OCI-LY1 (cell line): ENCODE results near the gene DDX10.
A peak's percentile ranks its signal among the peaks of the same experiment; 100 is the strongest.

Experiments
- H2AFZ ChIP-seq: fragments of 200-600 bp; sonication (generic), shearing (Covaris generic); 2 replicates; pipeline ENCODE4 v1.6.0; 2014; ENCODE audit warnings: antibody characterized with exemption, mild to moderate bottlenecking, low read length
- H3F3A ChIP-seq: fragments of 200-600 bp; sonication (generic), shearing (Covaris generic); 2 replicates; pipeline ENCODE4 v1.6.0; 2014; ENCODE audit warnings: mild to moderate bottlenecking, antibody characterized with exemption, low read length, moderate library complexity; ENCODE audit not compliant: insufficient read depth
- H3K27ac ChIP-seq: fragments of 200-600 bp; sonication (generic); 2 replicates; pipeline ENCODE4 v1.5.1; 2014; ENCODE audit warnings: low read length, mixed run types, mild to moderate bottlenecking, low read depth; ENCODE audit not compliant: poor library complexity, severe bottlenecking
- H3K27me3 ChIP-seq: fragments of 200-600 bp; sonication (generic); 2 replicates; pipeline ENCODE4 v1.6.0; 2014; ENCODE audit warnings: antibody characterized with exemption, mild to moderate bottlenecking, low read length, moderate library complexity; ENCODE audit not compliant: insufficient read depth
- H3K36me3 ChIP-seq: fragments of 200-600 bp; sonication (generic); 2 replicates; pipeline ENCODE4 v1.6.1; 2014; ENCODE audit warnings: mild to moderate bottlenecking, antibody characterized with exemption, low read length, moderate library complexity, mixed read lengths; ENCODE audit not compliant: insufficient read depth
- H3K4me1 ChIP-seq: fragments of 200-600 bp; sonication (generic); 2 replicates; pipeline ENCODE4 v1.5.1; 2014; ENCODE audit warnings: mild to moderate bottlenecking, low read length, moderate library complexity; ENCODE audit not compliant: insufficient read depth, severe bottlenecking
- H3K4me2 ChIP-seq: fragments of 200-600 bp; sonication (generic), shearing (Covaris generic); 2 replicates; pipeline ENCODE4 v1.6.1; 2014; ENCODE audit warnings: low read length
- H3K4me3 ChIP-seq: fragments of 200-600 bp; sonication (generic); 2 replicates; pipeline ENCODE4 v1.5.1; 2014; ENCODE audit warnings: low read length, low read depth, mild to moderate bottlenecking, mixed read lengths; ENCODE audit not compliant: poor library complexity, severe bottlenecking
- H3K79me2 ChIP-seq: fragments of 200-600 bp; shearing (Covaris generic); 2 replicates; pipeline ENCODE4 v1.6.1; 2016; ENCODE audit warnings: mixed run types, low read length, mixed read lengths; ENCODE audit not compliant: insufficient read depth
- H3K9ac ChIP-seq: fragments of 200-600 bp; sonication (generic), shearing (Covaris generic); 2 replicates; pipeline ENCODE4 v1.6.1; 2014; ENCODE audit warnings: mild to moderate bottlenecking, low read length, mixed read lengths
- H3K9me2 ChIP-seq: fragments of 200-600 bp; sonication (generic), shearing (Covaris generic); 2 replicates; pipeline ENCODE4 v1.6.1; 2014; ENCODE audit warnings: low read depth, mild to moderate bottlenecking, low read length, mixed read lengths
- H3K9me3 ChIP-seq: fragments of 200-600 bp; shearing (Covaris generic); 2 replicates; pipeline ENCODE4 v1.6.1; 2014; ENCODE audit warnings: low read length, mixed read lengths
- H4K20me1 ChIP-seq: fragments of 200-600 bp; sonication (generic), shearing (Covaris generic); 2 replicates; pipeline ENCODE4 v1.6.0; 2016; ENCODE audit warnings: mild to moderate bottlenecking, low read length; ENCODE audit not compliant: insufficient read depth
- CTCF ChIP-seq: fragments of 200-600 bp; sonication (generic), shearing (Covaris generic); IDR thresholded peaks from 2 replicates; pipeline ENCODE4 v1.5.1; 2017; ENCODE audit warnings: mild to moderate bottlenecking, antibody characterized with exemption, low read length, moderate library complexity, mixed read lengths
- EZH2 ChIP-seq: fragments of 200-600 bp; sonication (generic), shearing (Covaris generic); IDR thresholded peaks from 2 replicates; pipeline ENCODE4 v1.8.0; 2017; ENCODE audit warnings: borderline replicate concordance, mixed run types, mild to moderate bottlenecking, antibody characterized with exemption, low read length, moderate library complexity, mixed read lengths

The DDX10 gene

GRCh38 chr11:108851781-108852180 is 186.9 kb downstream of the DDX10 start:
- H2AFZ ChIP-seq = no peak overlapping the region
- H3K4me2 ChIP-seq = no peak overlapping the region
- no peak overlapping the region for H3K4me3 ChIP-seq
- H3K9me3 ChIP-seq = no peaks in the 10 kb centered on the region
- no peaks in the 10 kb centered on the region for H3K79me2 ChIP-seq
- no peak overlapping the region for H3K9ac ChIP-seq
- H4K20me1 ChIP-seq = no peaks in the 10 kb centered on the region
- no peaks in the 10 kb centered on the region for H3F3A ChIP-seq
- no peaks in the 10 kb centered on the region for H3K27me3 ChIP-seq
- H3K27ac ChIP-seq = no peak overlapping the region
- H3K9me2 ChIP-seq = no peaks in the 10 kb centered on the region
- TF ChIP-seq CTCF = no peak
- TF ChIP-seq EZH2 = no peak
- H3K36me3 ChIP-seq = 0 out of 2 replicates have a peak, but pooled peaks cover 11% of the 10 kb centered on the region
- H3K4me1 ChIP-seq = peaks cover 26% of the 10 kb centered on the region

GRCh38 chr11:108852701-108853100 is 187.8 kb downstream of the DDX10 start:
- TF ChIP-seq CTCF = no peak
- no peak for TF ChIP-seq EZH2
- H3K4me1 ChIP-seq = peaks cover 26% of the 10 kb centered on the region
- H3K9me2 ChIP-seq = no peaks in the 10 kb centered on the region
- no peak overlapping the region for H3K27ac ChIP-seq
- H3K4me2 ChIP-seq = no peak overlapping the region
- no peaks in the 10 kb centered on the region for H3K9me3 ChIP-seq
- no peaks in the 10 kb centered on the region for H3K27me3 ChIP-seq
- H3K4me3 ChIP-seq = no peak overlapping the region
- no peaks in the 10 kb centered on the region for H3F3A ChIP-seq
- no peak overlapping the region for H3K9ac ChIP-seq
- H3K36me3 ChIP-seq = peaks cover 10% of the 10 kb centered on the region; the same call in 1 of the 2 replicates
- H2AFZ ChIP-seq = no peak overlapping the region
- H3K79me2 ChIP-seq = no peaks in the 10 kb centered on the region
- no peaks in the 10 kb centered on the region for H4K20me1 ChIP-seq

DNA sequence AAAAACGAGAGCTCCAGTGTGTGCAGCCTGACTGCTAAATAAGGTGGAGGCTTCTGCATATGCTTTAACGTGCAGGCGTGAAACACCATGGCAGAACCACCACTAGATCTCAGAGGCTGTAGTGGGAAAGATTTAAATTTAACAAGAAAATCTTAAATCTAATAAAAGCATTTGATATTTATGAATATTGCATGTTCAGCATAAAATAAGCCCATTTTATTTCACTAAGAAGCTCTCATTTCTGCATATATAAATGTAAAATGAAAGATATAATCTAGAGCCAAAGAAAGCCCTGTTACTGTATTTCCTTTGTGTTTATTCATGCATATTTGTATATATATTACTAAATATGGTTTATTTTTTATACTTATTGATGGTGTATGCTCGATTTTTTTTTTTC is 188.3 kb downstream of the DDX10 start:
- H3K27ac ChIP-seq = peak overlapping the region; percentile 67
- H3K4me1 ChIP-seq = peaks cover 26% of the 10 kb centered on the region
- no peaks in the 10 kb centered on the region for H3K27me3 ChIP-seq
- H2AFZ ChIP-seq = no peak overlapping the region
- no peak overlapping the region for H3K4me2 ChIP-seq
- no peaks in the 10 kb centered on the region for H3K79me2 ChIP-seq
- no peaks in the 10 kb centered on the region for H3F3A ChIP-seq
- H3K9me3 ChIP-seq = no peaks in the 10 kb centered on the region
- H3K9me2 ChIP-seq = no peaks in the 10 kb centered on the region
- no peaks in the 10 kb centered on the region for H4K20me1 ChIP-seq
- TF ChIP-seq CTCF (no peak), EZH2 (no peak)
- H3K36me3 ChIP-seq = peaks cover 10% of the 10 kb centered on the region; the same call in 1 of the 2 replicates
- no peak overlapping the region for H3K9ac ChIP-seq
- H3K4me3 ChIP-seq = no peak overlapping the region
